ENCODE data around the gene MPND. TPM values are rescaled to one million over a fixed set of nuclear protein-coding genes. Genes with fewer than 3 reads are reported as not detected.
"Not testable (repeated sequence)": the region's sequence is repeated elsewhere in the genome, so short reads cannot be mapped to it uniquely, and the experiment has no call there.

MPND gene
- total RNA-seq, 1 experiment from 2014 or later = 37.0 TPM

DNA sequence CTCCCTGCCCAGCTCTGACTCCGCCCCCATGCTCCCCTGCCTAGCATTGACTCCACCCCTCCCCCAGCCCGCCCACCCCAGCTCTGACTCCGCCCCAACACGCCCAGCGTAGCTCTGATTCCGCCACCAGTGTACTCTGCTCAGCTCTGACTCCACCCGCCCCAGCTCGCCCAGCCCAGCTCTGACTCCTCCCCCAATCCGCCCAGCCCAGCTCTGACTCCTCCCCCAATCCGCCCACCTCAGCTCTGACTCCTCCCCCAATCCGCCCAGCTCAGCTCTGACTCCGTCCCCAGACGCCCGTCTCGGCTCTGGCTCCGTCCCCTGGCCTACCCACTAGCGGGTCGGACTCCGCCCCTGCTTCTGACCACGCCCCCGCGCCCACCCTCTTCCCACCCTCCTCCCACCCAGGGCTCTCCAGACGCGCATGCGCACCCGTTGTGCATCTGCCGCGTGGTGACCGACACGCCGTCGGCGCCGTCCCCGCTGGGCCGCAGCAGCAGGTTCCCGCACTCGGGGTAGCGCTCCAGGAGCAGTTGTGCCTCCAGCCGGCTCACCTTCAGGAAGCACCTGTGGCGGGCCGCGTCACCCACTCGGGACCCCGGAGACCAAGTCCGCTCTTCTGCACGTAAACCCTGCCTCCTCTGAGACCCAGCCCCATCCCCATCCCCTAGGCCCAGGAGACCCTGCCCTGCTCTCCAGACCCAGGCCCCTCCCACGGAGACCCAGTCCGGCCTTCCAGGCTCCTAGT lies 14.9 kb upstream of the MPND start:
- Histone ChIP-seq H3T11ph (ENCODE audit: low read length) (no peak overlapping the region), H3K18ac (ENCODE audit: insufficient read length, low read depth, low read length) (no peak overlapping the region), H2BK5ac (ENCODE audit: insufficient read length, low read length) (no peak overlapping the region), H3K9me3 (ENCODE audit: control insufficient read depth, low read depth, low read length) (no peaks in the 10 kb centered on the region), H3K56ac (ENCODE audit: insufficient read length, low read depth, low read length) (no peak overlapping the region), H3K4me1 (ENCODE audit: insufficient read depth, low read length) (peaks cover 2% of the 10 kb centered on the region; the same call in 1 of the 2 replicates), H3K79me2 (ENCODE audit: insufficient read depth, low read length) (no peaks in the 10 kb centered on the region), H2BK12ac (ENCODE audit: insufficient read length, low read depth, low read length) (no peak overlapping the region), H3K9ac (ENCODE audit: extremely low read depth, insufficient read length, low read length) (no peak overlapping the region), H2AK5ac (ENCODE audit: insufficient read length, low read length) (no peak overlapping the region), H2AFZ (ENCODE audit: low read length) (no peak overlapping the region), H3K27ac (ENCODE audit: insufficient read length, low read depth, low read length) (no peak overlapping the region), H4K5ac (ENCODE audit: insufficient read length, low read depth, low read length) (no peak overlapping the region), H3K23ac (ENCODE audit: insufficient read length, low read depth, low read length) (no peak overlapping the region), H3K4ac (ENCODE audit: low read depth, low read length) (no peak overlapping the region), H2BK120ac (ENCODE audit: low read depth, low read length, poor library complexity, severe bottlenecking) (no peak overlapping the region), H3K79me1 (ENCODE audit: insufficient read depth, low read depth, low read length, poor library complexity, severe bottlenecking) (no peaks in the 10 kb centered on the region), H3K4me2 (ENCODE audit: insufficient read depth, insufficient read length, low read length) (peak overlapping the region; percentile 74), H2BK20ac (ENCODE audit: low read depth, low read length, poor library complexity, severe bottlenecking) (no peak overlapping the region), H4K91ac (ENCODE audit: insufficient read length, low read depth, low read length) (no peak overlapping the region), H3K27me3 (ENCODE audit: insufficient read depth, low read length) (no peaks in the 10 kb centered on the region), H3K14ac (ENCODE audit: insufficient read depth, low read length) (peak overlapping the region; percentile 13; the same call in 1 of the 2 replicates), H4K20me1 (ENCODE audit: control insufficient read depth, insufficient read depth, insufficient read length) (no peaks in the 10 kb centered on the region), H2BK15ac (ENCODE audit: low read depth, low read length) (no peak overlapping the region), H4K8ac (replicated peaks; ENCODE audit: insufficient read length, low read depth, low read length) (no peak overlapping the region), H3K23me2 (ENCODE audit: insufficient read length, low read depth, low read length, poor library complexity, severe bottlenecking) (peaks cover 9% of the 10 kb centered on the region)
- peak; percentile 97 for DNase-seq
- peaks cover 2% of the 10 kb centered on the region; the same call in 1 of the 2 replicates for H3K27me3 Mint-ChIP-seq (ENCODE audit: low read depth)
- peaks cover 2 to 19% (median 9%) of the 10 kb centered on the region in 3 experiments for H3K36me3 Mint-ChIP-seq (ENCODE audit: insufficient read depth in 1 of 3, low read depth in 3 of 3)
- peak overlapping the region; percentile 80 to 87 for H3K4me3 Mint-ChIP-seq
- no peaks in the 10 kb centered on the region for H3K9me3 Mint-ChIP-seq
- H3K27ac Mint-ChIP-seq = peak overlapping the region in 2 of 3 experiments; percentile 75 to 98; a peak in 2 of 7 replicates
- TF ChIP-seq, protein P1, sequence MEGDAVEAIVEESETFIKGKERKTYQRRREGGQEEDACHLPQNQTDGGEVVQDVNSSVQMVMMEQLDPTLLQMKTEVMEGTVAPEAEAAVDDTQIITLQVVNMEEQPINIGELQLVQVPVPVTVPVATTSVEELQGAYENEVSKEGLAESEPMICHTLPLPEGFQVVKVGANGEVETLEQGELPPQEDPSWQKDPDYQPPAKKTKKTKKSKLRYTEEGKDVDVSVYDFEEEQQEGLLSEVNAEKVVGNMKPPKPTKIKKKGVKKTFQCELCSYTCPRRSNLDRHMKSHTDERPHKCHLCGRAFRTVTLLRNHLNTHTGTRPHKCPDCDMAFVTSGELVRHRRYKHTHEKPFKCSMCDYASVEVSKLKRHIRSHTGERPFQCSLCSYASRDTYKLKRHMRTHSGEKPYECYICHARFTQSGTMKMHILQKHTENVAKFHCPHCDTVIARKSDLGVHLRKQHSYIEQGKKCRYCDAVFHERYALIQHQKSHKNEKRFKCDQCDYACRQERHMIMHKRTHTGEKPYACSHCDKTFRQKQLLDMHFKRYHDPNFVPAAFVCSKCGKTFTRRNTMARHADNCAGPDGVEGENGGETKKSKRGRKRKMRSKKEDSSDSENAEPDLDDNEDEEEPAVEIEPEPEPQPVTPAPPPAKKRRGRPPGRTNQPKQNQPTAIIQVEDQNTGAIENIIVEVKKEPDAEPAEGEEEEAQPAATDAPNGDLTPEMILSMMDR (conservative IDR thresholded peaks at IDR 0.05) = no peak
- no CpG with 5 or more reads among the region's 49 CpGs for WGBS (ENCODE audit: extremely low coverage, insufficient read length, low lambda C conversion rate)
- peaks cover 10 to 15% of the 10 kb centered on the region in 2 experiments for H3K4me1 Mint-ChIP-seq

DNA sequence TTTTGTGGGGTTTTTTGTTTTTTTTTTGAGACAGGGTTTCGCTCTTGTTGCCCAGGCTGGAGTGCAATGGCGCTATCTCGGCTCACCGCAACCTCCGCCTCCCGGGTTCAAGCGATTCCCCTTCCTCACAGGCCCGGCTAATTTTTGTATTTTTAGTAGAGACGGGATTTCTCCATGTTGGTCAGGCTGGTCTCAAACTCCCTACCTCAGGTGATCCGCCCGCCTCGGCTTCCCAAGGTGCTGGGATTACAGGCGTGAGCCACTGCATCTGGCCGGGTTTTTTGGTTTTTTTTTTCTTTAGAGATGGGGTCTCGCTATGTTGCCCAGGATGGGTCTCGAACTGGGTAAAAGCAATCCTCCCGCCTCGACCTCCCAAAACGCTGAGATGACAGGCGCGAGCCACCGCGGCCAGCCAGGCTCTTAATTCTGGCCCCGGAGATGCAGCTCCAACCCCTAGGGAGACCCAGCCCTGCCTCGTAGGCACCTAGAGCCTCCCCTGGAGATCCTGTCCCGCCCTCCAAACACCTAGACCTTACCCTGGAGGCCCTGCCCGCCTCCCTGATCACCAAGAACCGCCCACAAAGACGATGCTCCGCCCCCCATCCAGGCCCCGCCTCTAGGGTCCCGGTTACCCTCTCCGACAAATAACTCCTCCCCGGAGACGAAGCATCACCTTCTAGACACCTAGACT lies 14.2 kb upstream of the MPND start:
- not testable (repeated sequence) for H3K79me2 ChIP-seq (ENCODE audit: insufficient read depth, low read length); H3T11ph ChIP-seq (ENCODE audit: low read length); H3K23ac ChIP-seq (ENCODE audit: insufficient read length, low read depth, low read length); H3K56ac ChIP-seq (ENCODE audit: insufficient read length, low read depth, low read length); H4K91ac ChIP-seq (ENCODE audit: insufficient read length, low read depth, low read length); H3K27me3 ChIP-seq (ENCODE audit: insufficient read depth, low read length); H3K9me3 Mint-ChIP-seq; H3K23me2 ChIP-seq (ENCODE audit: insufficient read length, low read depth, low read length, poor library complexity, severe bottlenecking); H4K20me1 ChIP-seq (ENCODE audit: control insufficient read depth, insufficient read depth, insufficient read length); H2AFZ ChIP-seq (ENCODE audit: low read length); H4K8ac ChIP-seq (replicated peaks; ENCODE audit: insufficient read length, low read depth, low read length); H3K14ac ChIP-seq (ENCODE audit: insufficient read depth, low read length); H2BK5ac ChIP-seq (ENCODE audit: insufficient read length, low read length); H3K79me1 ChIP-seq (ENCODE audit: insufficient read depth, low read depth, low read length, poor library complexity, severe bottlenecking); H3K9me3 ChIP-seq (ENCODE audit: control insufficient read depth, low read depth, low read length); H4K5ac ChIP-seq (ENCODE audit: insufficient read length, low read depth, low read length); H3K4me1 ChIP-seq (ENCODE audit: insufficient read depth, low read length); H3K9ac ChIP-seq (ENCODE audit: extremely low read depth, insufficient read length, low read length); H3K18ac ChIP-seq (ENCODE audit: insufficient read length, low read depth, low read length); H3K27me3 Mint-ChIP-seq (ENCODE audit: low read depth); H3K4ac ChIP-seq (ENCODE audit: low read depth, low read length); H2AK5ac ChIP-seq (ENCODE audit: insufficient read length, low read length); H2BK120ac ChIP-seq (ENCODE audit: low read depth, low read length, poor library complexity, severe bottlenecking); H2BK20ac ChIP-seq (ENCODE audit: low read depth, low read length, poor library complexity, severe bottlenecking); H2BK12ac ChIP-seq (ENCODE audit: insufficient read length, low read depth, low read length); H3K27ac ChIP-seq (ENCODE audit: insufficient read length, low read depth, low read length); H2BK15ac ChIP-seq (ENCODE audit: low read depth, low read length)
- DNase-seq = peak; percentile 85
- H3K4me3 Mint-ChIP-seq = peak overlapping the region; percentile 80 to 87
- WGBS (ENCODE audit: extremely low coverage, insufficient read length, low lambda C conversion rate) = no CpG with 5 or more reads among the region's 35 CpGs
- H3K36me3 Mint-ChIP-seq (ENCODE audit: insufficient read depth in 1 of 3, low read depth in 3 of 3) = peaks cover 3 to 17% (median 7%) of the 10 kb centered on the region in 3 experiments
- peak overlapping the region; percentile 18 for H3K4me2 ChIP-seq (ENCODE audit: insufficient read depth, insufficient read length, low read length)
- peak overlapping the region in 1 of 3 experiments; percentile 55; a peak in 2 of 7 replicates for H3K27ac Mint-ChIP-seq
- peaks cover 10 to 15% of the 10 kb centered on the region in 2 experiments for H3K4me1 Mint-ChIP-seq

Data from H9 (cell line).